ENCODE data around the gene TUBG2.

The TUBG2 gene

DNA sequence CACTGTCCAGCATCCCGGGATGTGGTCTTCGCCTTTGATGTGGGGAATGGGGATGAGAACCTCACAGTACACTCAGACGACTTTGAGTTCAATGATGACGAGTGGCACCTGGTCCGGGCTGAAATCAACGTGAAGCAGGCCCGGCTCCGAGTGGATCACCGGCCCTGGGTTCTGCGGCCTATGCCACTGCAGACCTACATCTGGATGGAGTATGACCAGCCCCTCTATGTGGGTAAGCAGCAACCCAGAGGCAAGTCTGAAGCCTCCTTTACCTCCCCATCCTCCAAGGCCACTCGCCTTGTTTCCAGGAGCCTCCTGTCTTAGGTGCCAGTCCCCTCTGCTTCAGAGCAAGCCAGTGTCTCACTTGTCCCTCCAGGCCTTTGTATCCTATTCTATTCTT lies 33.4 kb downstream of the TUBG2 start:
- Histone ChIP-seq H3K4me3 (ENCODE audit: low read depth, low read length) (no peak overlapping the region), H3K36me3 (peaks cover 83% of the 10 kb centered on the region), H3K9me3 (ENCODE audit: severe bottlenecking) (no peaks in the 10 kb centered on the region), H3K27me3 (ENCODE audit: insufficient read depth, low read depth, severe bottlenecking) (no peaks in the 10 kb centered on the region), H3K27ac (no peak overlapping the region)
- no peak for DNase-seq
- TF ChIP-seq, protein P1, sequence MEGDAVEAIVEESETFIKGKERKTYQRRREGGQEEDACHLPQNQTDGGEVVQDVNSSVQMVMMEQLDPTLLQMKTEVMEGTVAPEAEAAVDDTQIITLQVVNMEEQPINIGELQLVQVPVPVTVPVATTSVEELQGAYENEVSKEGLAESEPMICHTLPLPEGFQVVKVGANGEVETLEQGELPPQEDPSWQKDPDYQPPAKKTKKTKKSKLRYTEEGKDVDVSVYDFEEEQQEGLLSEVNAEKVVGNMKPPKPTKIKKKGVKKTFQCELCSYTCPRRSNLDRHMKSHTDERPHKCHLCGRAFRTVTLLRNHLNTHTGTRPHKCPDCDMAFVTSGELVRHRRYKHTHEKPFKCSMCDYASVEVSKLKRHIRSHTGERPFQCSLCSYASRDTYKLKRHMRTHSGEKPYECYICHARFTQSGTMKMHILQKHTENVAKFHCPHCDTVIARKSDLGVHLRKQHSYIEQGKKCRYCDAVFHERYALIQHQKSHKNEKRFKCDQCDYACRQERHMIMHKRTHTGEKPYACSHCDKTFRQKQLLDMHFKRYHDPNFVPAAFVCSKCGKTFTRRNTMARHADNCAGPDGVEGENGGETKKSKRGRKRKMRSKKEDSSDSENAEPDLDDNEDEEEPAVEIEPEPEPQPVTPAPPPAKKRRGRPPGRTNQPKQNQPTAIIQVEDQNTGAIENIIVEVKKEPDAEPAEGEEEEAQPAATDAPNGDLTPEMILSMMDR (IDR thresholded peaks at IDR 0.05; ENCODE audit: low read depth, low read length), result no peak

DNA sequence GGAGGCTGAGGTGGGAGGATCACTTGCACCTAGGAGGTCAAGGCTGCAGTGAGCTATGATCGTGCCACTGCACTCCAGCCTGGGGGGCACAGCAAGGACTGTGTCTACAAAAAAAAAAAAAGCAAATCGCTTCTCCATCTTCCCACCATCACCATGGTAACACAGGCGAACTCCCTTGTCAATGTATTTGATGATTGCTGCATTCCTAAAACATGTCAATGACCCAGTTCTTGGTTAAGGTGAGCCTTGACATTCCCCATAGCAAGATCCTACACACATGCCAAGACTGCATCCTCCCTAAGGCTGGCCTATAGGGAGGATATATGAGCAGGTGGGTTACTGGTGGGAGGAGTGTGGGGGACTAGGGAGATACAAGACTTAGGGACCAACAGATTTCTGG lies 35.4 kb downstream of the TUBG2 start:
- H3K4me3 ChIP-seq (ENCODE audit: low read depth, low read length), result no peak overlapping the region
- H3K27me3 ChIP-seq (ENCODE audit: insufficient read depth, low read depth, severe bottlenecking), result no peaks in the 10 kb centered on the region
- no peak for DNase-seq
- peaks cover 73% of the 10 kb centered on the region for H3K36me3 ChIP-seq
- TF ChIP-seq, protein P1 (IDR thresholded peaks at IDR 0.05; ENCODE audit: low read depth, low read length), result no peak
- H3K27ac ChIP-seq, result no peak overlapping the region
- H3K9me3 ChIP-seq (ENCODE audit: severe bottlenecking), result no peaks in the 10 kb centered on the region

DNA sequence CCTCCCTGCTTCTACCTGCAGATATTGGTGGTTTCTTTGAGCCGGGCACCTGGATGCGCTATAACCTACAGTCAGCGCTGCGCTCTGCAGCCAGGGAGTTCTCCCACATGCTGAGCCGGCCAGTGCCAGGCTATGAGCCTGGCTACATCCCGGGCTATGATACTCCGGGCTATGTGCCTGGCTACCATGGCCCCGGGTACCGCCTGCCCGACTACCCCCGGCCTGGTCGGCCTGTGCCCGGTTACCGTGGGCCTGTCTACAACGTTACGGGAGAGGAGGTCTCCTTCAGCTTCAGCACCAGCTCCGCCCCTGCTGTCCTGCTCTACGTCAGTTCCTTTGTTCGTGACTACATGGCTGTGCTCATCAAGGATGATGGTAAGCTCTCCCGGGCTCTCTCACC lies 36.4 kb downstream of the TUBG2 start:
- Histone ChIP-seq H3K9me3 (ENCODE audit: severe bottlenecking) (no peaks in the 10 kb centered on the region), H3K36me3 (peaks cover 71% of the 10 kb centered on the region)

DNA sequence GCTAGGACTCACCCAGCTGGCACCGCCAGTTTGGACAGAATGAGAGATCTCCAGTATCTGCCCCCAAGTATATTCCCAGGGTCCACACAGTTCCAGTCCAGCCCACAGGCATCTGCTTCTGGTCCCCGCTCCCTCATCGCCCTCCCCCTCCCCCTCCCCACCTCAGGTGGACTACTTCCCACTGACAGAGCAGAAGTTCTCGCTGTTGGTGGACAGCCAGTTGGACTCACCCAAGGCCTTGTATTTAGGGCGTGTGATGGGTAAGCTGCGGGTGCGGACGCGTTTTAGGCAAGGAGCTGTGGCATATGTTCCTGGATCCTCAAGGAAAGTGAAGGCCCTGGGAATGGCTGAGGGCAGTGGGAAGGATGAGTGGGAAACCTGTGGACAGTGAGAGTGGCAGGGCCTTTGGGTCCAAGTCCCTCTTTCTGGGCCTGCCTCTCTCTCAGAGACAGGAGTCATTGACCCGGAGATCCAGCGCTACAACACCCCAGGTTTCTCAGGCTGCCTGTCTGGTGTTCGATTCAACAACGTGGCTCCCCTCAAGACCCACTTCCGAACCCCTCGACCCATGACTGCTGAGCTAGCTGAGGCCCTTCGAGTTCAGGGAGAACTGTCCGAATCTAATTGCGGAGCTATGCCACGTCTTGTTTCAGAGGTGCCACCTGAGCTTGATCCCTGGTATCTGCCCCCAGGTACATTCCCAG lies 38.2 kb downstream of the TUBG2 start:
- no peaks in the 10 kb centered on the region for H3K9me3 ChIP-seq (ENCODE audit: severe bottlenecking)
- DNase-seq, result no peak
- H3K27ac ChIP-seq, result no peak overlapping the region
- H3K4me3 ChIP-seq (ENCODE audit: low read depth, low read length), result no peak overlapping the region
- H3K27me3 ChIP-seq (ENCODE audit: insufficient read depth, low read depth, severe bottlenecking), result no peaks in the 10 kb centered on the region
- TF ChIP-seq, protein P1 (IDR thresholded peaks at IDR 0.05; ENCODE audit: low read depth, low read length), result no peak
- H3K36me3 ChIP-seq, result peaks cover 68% of the 10 kb centered on the region

More for the DNA sequence above, 36.4 kb downstream of the TUBG2 start:
- no peak for DNase-seq
- TF ChIP-seq, protein P1 (IDR thresholded peaks at IDR 0.05; ENCODE audit: low read depth, low read length), result no peak
- no peak overlapping the region for H3K4me3 ChIP-seq (ENCODE audit: low read depth, low read length)
- no peak overlapping the region for H3K27ac ChIP-seq
- no peaks in the 10 kb centered on the region for H3K27me3 ChIP-seq (ENCODE audit: insufficient read depth, low read depth, severe bottlenecking)

DNA sequence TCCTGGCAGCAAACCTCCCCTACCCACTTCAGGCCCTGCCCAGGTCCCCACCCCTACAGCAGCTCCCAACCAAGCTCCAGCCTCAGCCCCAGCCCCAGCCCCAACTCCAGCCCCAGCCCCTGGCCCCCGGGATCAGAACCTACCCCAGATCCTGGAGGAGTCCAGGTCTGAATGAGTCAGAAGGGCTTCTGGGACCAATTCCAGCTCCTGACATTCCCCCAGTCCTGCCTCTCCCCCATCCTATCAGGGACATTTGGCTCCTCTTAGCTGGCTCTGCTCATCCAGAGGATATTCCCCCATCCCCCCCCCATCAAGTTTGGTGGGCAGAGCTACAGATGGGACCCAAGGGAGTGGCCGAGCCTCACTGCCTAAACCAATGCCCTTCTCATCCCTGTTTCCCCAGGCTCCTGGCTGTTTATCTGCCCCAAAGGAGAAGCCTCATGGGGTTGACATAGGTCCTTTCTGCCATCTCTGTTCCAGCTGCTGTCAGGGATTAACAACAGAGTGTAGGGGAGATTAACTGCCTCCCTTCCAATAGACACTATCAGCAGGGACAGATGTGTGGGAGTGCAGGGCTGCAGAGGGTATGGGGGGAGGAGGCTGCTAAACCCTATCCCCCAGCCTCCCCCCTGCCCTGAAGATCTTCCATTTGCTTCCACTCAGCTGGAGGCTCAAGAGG lies 39.8 kb downstream of the TUBG2 start:
- Histone ChIP-seq H3K9me3 (ENCODE audit: severe bottlenecking) (no peaks in the 10 kb centered on the region), H3K36me3 (peaks cover 70% of the 10 kb centered on the region)
- peak; percentile 65 for DNase-seq

More for the DNA sequence above, 39.8 kb downstream of the TUBG2 start:
- Histone ChIP-seq H3K27me3 (ENCODE audit: insufficient read depth, low read depth, severe bottlenecking) (no peaks in the 10 kb centered on the region), H3K27ac (no peak overlapping the region), H3K4me3 (ENCODE audit: low read depth, low read length) (no peak overlapping the region)
- TF ChIP-seq, protein P1 (IDR thresholded peaks at IDR 0.05; ENCODE audit: low read depth, low read length), result no peak

Data from WERI-Rb-1 (cell line).